H1 (cell line): Measurements from ENCODE around the gene GLRX5. TPM values are rescaled to one million over a fixed set of nuclear protein-coding genes. Genes with fewer than 3 reads are reported as not detected.

Experiments used
- CTCF ChIA-PET: fragments of 300-600 bp; sonication (Branson Sonifier 250); formaldehyde crosslinking; loops from one replicate; lab custom pipeline; 2021; ENCODE audit not compliant: partially characterized antibody; lab: Charles Lee
- POLR2A ChIA-PET: fragments of 300-600 bp; sonication (Branson Sonifier 250); formaldehyde crosslinking; loops from one replicate; lab custom pipeline; 2021; ENCODE audit warnings: inconsistent platforms; ENCODE audit not compliant: partially characterized antibody; lab: Charles Lee
- DNase-seq, 2 experiments: peaks; one replicate each; pipeline versions ENCODE4 v3.0.0 to v3.0.0-alpha.2; 2010 to 2022; ENCODE audit warnings: low spot score in 2 of 2, low read depth in 1 of 2, mixed read lengths in 1 of 2
- FAIRE-seq: peaks from 2 replicates; lab custom pipeline; 2011; peaks lifted over from hg19 to GRCh38; lab: Jason Lieb, UNC
- H2AFZ ChIP-seq: 2 replicates; pipeline ENCODE4 v1.8.1; 2012; ENCODE audit warnings: low read length, inconsistent platforms
- H2AK5ac ChIP-seq: 2 replicates; pipeline ENCODE4 v1.6.1; 2013; ENCODE audit warnings: low read depth, low read length
- H2BK120ac ChIP-seq: replicated peaks from 2 replicates; pipeline ENCODE3; 2013; ENCODE audit warnings: low read depth, low read length, inconsistent platforms
- H2BK12ac ChIP-seq: 2 replicates; pipeline ENCODE4 v1.6.1; 2013; ENCODE audit warnings: low read depth, low read length
- H2BK15ac ChIP-seq: 2 replicates; pipeline ENCODE4 v1.6.1; 2013; ENCODE audit warnings: low read length
- H2BK20ac ChIP-seq: 2 replicates; pipeline ENCODE4 v1.6.1; 2013; ENCODE audit warnings: low read length
- H2BK5ac ChIP-seq: 2 replicates; pipeline ENCODE4 v1.6.1; 2013; ENCODE audit warnings: low read depth, low read length
- H3K14ac ChIP-seq: 2 replicates; pipeline ENCODE4 v1.6.1; 2013; ENCODE audit warnings: inconsistent platforms; ENCODE audit not compliant: insufficient read length
- H3K18ac ChIP-seq: 2 replicates; pipeline ENCODE4 v1.6.1; 2013; ENCODE audit warnings: low read length; ENCODE audit errors: extremely low read depth
- H3K23ac ChIP-seq: 2 replicates; pipeline ENCODE4 v1.6.1; 2013; ENCODE audit warnings: inconsistent platforms; ENCODE audit not compliant: insufficient read length
- H3K23me2 ChIP-seq: 2 replicates; pipeline ENCODE4 v1.6.1; 2013; ENCODE audit warnings: low read depth, low read length
- H3K27ac ChIP-seq: 2 replicates; pipeline ENCODE4 v1.6.1; 2011; ENCODE audit warnings: low read depth, low read length, inconsistent platforms
- H3K27me3 ChIP-seq, 4 experiments: replicated peaks in 1 of 4; 1 replicate in 1 of 4; 2 replicates in 3 of 4; pipeline versions ENCODE4 v1.6.1 to v1.8.1; 2011 to 2013; ENCODE audit warnings: low read length in 3 of 4, mild to moderate bottlenecking in 3 of 4, inconsistent platforms in 2 of 4, mixed read lengths in 2 of 4, moderate library complexity in 1 of 4; ENCODE audit not compliant: control insufficient read depth in 3 of 4, insufficient read depth in 3 of 4; ENCODE audit errors: extremely low read depth in 1 of 4
- H3K36me3 ChIP-seq, 4 experiments: 2 replicates each; pipeline versions ENCODE4 v1.6.1 to v1.8.1; 2011 to 2013; ENCODE audit warnings: mild to moderate bottlenecking in 4 of 4, low read length in 3 of 4, moderate library complexity in 2 of 4, control low read depth in 1 of 4, inconsistent platforms in 1 of 4; ENCODE audit not compliant: insufficient read depth in 4 of 4, control insufficient read depth in 2 of 4
- H3K4ac ChIP-seq: replicated peaks from 2 replicates; pipeline ENCODE3; 2013; ENCODE audit warnings: low read length, low read depth, mixed read lengths, inconsistent platforms; ENCODE audit not compliant: insufficient read length
- H3K4me1 ChIP-seq, 4 experiments: replicated peaks in 1 of 4; 1 replicate in 1 of 4; 2 replicates in 3 of 4; pipeline versions ENCODE4 v1.6.1 to v1.8.1; 2011 to 2013; ENCODE audit warnings: low read length in 3 of 4, inconsistent platforms in 2 of 4, mixed read lengths in 1 of 4; ENCODE audit not compliant: insufficient read depth in 4 of 4, control insufficient read depth in 3 of 4
- H3K4me2 ChIP-seq, 2 experiments: 2 replicates each; pipeline versions ENCODE4 v1.6.1 to v1.8.1; 2011 to 2013; ENCODE audit warnings: low read depth in 2 of 2, low read length in 2 of 2, control low read depth in 1 of 2, inconsistent platforms in 1 of 2, mild to moderate bottlenecking in 1 of 2; ENCODE audit not compliant: insufficient read depth in 1 of 2
- H3K4me3 ChIP-seq, 4 experiments: fragments of 200-600, 300-600 bp in 1 of 4; sonication (generic), shearing (Covaris generic), sonication (Bioruptor Twin) in 1 of 4; 2 replicates each; pipeline versions ENCODE4 v1.5.1 to v1.8.1; 2011 to 2016; ENCODE audit warnings: low read length in 4 of 4, low read depth in 3 of 4, control low read depth in 2 of 4, inconsistent platforms in 2 of 4, mild to moderate bottlenecking in 2 of 4, mixed read lengths in 1 of 4, moderate library complexity in 1 of 4; ENCODE audit not compliant: insufficient read depth in 2 of 4; ENCODE audit errors: extremely low read depth in 1 of 4
- H3K56ac ChIP-seq: replicated peaks from 2 replicates; pipeline ENCODE3; 2013; ENCODE audit warnings: low read depth, mild to moderate bottlenecking, mixed read lengths, low read length, inconsistent platforms; ENCODE audit not compliant: insufficient read length
- H3K79me1 ChIP-seq: 2 replicates; pipeline ENCODE4 v1.6.1; 2013; ENCODE audit warnings: low read depth, low read length, control low read depth
- H3K79me2 ChIP-seq, 2 experiments: 2 replicates each; pipeline versions ENCODE4 v1.6.1 to v1.8.1; 2012 to 2013; ENCODE audit warnings: low read length in 2 of 2, mild to moderate bottlenecking in 2 of 2, inconsistent platforms in 1 of 2; ENCODE audit not compliant: insufficient read depth in 2 of 2, control insufficient read depth in 1 of 2
- H3K9ac ChIP-seq, 4 experiments: replicated peaks in 1 of 4; 1 replicate in 1 of 4; 2 replicates in 3 of 4; pipeline versions ENCODE4 v1.6.1 to v1.8.1; 2011 to 2013; ENCODE audit warnings: low read depth in 3 of 4, low read length in 3 of 4, control low read depth in 2 of 4, mild to moderate bottlenecking in 2 of 4, moderate library complexity in 2 of 4, inconsistent platforms in 1 of 4; ENCODE audit errors: extremely low read depth in 1 of 4
- H3K9me3 ChIP-seq, 2 experiments: 2 replicates each; pipeline versions ENCODE4 v1.6.1 to v1.8.1; 2012 to 2013; ENCODE audit warnings: mild to moderate bottlenecking in 2 of 2, moderate library complexity in 2 of 2, control low read depth in 1 of 2, inconsistent platforms in 1 of 2, low read depth in 1 of 2, low read length in 1 of 2, mixed read lengths in 1 of 2; ENCODE audit not compliant: insufficient read depth in 2 of 2
- H4K20me1 ChIP-seq, 2 experiments: replicated peaks in 1 of 2; 2 replicates each; pipeline versions ENCODE3 to v1.8.1; 2011 to 2013; ENCODE audit warnings: inconsistent platforms in 2 of 2, low read length in 2 of 2, mild to moderate bottlenecking in 1 of 2; ENCODE audit not compliant: insufficient read depth in 2 of 2, control insufficient read depth in 1 of 2
- H4K5ac ChIP-seq: 2 replicates; pipeline ENCODE4 v1.6.1; 2013; ENCODE audit warnings: low read length, low read depth, mixed read lengths, inconsistent platforms; ENCODE audit not compliant: insufficient read length
- H4K8ac ChIP-seq: 2 replicates; pipeline ENCODE4 v1.8.0; 2013; ENCODE audit warnings: mild to moderate bottlenecking, moderate library complexity, low read length, inconsistent platforms; ENCODE audit not compliant: insufficient read depth; ENCODE audit errors: extremely low read depth
- H4K91ac ChIP-seq: replicated peaks from 2 replicates; pipeline ENCODE3; 2013; ENCODE audit warnings: low read length, mixed read lengths, inconsistent platforms; ENCODE audit not compliant: insufficient read length
- CREB1 ChIP-seq: IDR thresholded peaks from 2 replicates; pipeline ENCODE4 v1.6.1; 2012; ENCODE audit warnings: inconsistent platforms
- KDM5A ChIP-seq: fragments of 200-600 bp; IDR thresholded peaks from 2 replicates; pipeline ENCODE4 v1.7.1; 2012; ENCODE audit warnings: mild to moderate bottlenecking, low read length, inconsistent platforms, mixed read lengths
- NANOG ChIP-seq: IDR thresholded peaks from 2 replicates; pipeline ENCODE4 v1.6.1; 2011; ENCODE audit warnings: low read length, low read depth, mild to moderate bottlenecking, inconsistent platforms; ENCODE audit not compliant: insufficient read depth, poor library complexity, severe bottlenecking
- PHF8 ChIP-seq: fragments of 200-600 bp; sonication (generic); conservative IDR thresholded peaks from 2 replicates; pipeline ENCODE4 v1.7.1; 2012; ENCODE audit warnings: low read depth, mild to moderate bottlenecking, inconsistent platforms, low read length, moderate library complexity
- POLR2A ChIP-seq, 2 experiments: IDR thresholded peaks; 1 replicate in 1 of 2; 2 replicates in 1 of 2; pipeline ENCODE4 v1.6.1; 2011; ENCODE audit warnings: low read depth in 2 of 2, low read length in 2 of 2, mild to moderate bottlenecking in 2 of 2; ENCODE audit errors: control extremely low read depth in 1 of 2
- POLR2AphosphoS5 ChIP-seq: IDR thresholded peaks from 2 replicates; pipeline ENCODE4 v1.6.1; 2011; ENCODE audit warnings: low read depth, low read length
- SP1 ChIP-seq: IDR thresholded peaks from 2 replicates; pipeline ENCODE4 v1.6.1; 2011; ENCODE audit warnings: low read depth, low read length
- SP4 ChIP-seq: IDR thresholded peaks from 2 replicates; pipeline ENCODE4 v1.6.1; 2012; ENCODE audit warnings: low read length, inconsistent platforms
- WGBS, 2 experiments: shearing (Covaris generic) in 1 of 2; methylation state at CpG; one replicate each; pipeline versions ENCODE4 v1.1.6 to v1.1.7; 2013 to 2015; ENCODE audit warnings: low lambda C conversion rate in 2 of 2, mixed read lengths in 2 of 2, inconsistent platforms in 1 of 2, low coverage in 1 of 2, missing lambda C conversion rate in 1 of 2; ENCODE audit not compliant: insufficient replicate concordance in 2 of 2, insufficient coverage in 1 of 2, insufficient read length in 1 of 2; ENCODE audit errors: extremely low coverage in 1 of 2, missing lambda C conversion rate in 1 of 2; 5-methylcytosine and 5-hydroxymethylcytosine counted together
- polyA plus RNA-seq, 7 experiments: library from polyadenylated mRNA; depleted of rRNA in 3 of 7; stranded (reverse) in 5 of 7; unstranded in 2 of 7; fragments of >200 nt in 5 of 7; fragments of 200-250 nt in 2 of 7; gene quantifications; 1 replicate in 5 of 7; 2 replicates in 1 of 7; 4 replicates in 1 of 7; pipeline versions ENCODE4 v1.2.1 to v1.2.3, GENCODE V29; 2011 to 2013; ENCODE audit warnings: missing spikeins in 2 of 7, mixed read lengths in 2 of 7
- total RNA-seq: library from RNA; stranded (reverse); fragmentation: NEBNext Ultra II Directional; extraction: Animal tissue kit (Norgen Biotek cat#: 25700); gene quantifications from 2 replicates; pipeline ENCODE4 v1.2.1, GENCODE V29; 2021
- TF ChIP-seq, protein P1 (sequence below): IDR thresholded peaks from 2 replicates; pipeline ENCODE4 v1.6.1; 2011; ENCODE audit warnings: low read length, improper control_type of control experiment

Gene GLRX5
- total and polyA plus RNA-seq, 2 of the 8 experiments (the other 6 are each of a cell fraction or from before 2014, with no cell fraction given): 70.1 to 88.8 TPM

DNA sequence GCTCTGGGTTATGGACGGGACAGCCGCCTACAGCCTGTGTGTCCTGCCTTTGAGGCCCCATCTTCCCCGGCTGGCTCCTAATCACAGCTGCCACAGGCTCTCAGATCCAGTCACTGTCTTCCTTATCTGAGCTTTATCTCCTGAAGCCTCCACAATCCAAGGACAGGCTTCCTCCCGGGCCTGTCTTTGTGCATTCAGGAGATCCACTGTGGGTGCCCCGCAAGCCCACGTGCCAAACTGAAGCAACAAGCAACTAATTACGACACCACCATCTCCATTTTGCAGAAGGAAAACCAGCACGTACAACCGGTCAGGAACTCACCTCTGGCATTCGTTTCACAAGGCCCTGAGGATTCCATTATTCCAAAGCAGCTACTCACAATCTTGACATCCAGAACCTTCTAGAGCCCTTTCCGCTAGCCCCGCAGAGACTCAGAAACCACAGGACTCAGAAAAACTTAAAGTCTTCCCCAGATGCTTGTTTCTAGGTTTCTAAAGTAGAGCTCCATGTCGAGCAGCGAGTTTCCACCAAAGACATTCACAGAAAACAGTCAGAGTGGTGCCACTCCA is 32.4 kb upstream of the GLRX5 start:
- Histone ChIP-seq H2BK15ac (no peak overlapping the region), H4K8ac (no peak overlapping the region; the same call in 1 of the 2 replicates), H2BK20ac (no peak overlapping the region), H2BK12ac (no peak overlapping the region), H3K27me3 (no peaks in the 10 kb centered on the region; a peak in 1 of 7 replicates), H3K27ac (no peak overlapping the region), H2AK5ac (no peak overlapping the region), H3K4ac (no peak overlapping the region), H4K20me1 (no peaks in the 10 kb centered on the region), H3K23ac (no peak overlapping the region), H4K91ac (no peak overlapping the region), H3K4me2 (no peak overlapping the region), H3K79me2 (no peaks in the 10 kb centered on the region), H3K56ac (no peak overlapping the region), H3K4me3 (no peak overlapping the region), H3K4me1 (0 out of 7 replicates have a peak, but pooled peaks cover 0 to 3% (median 0%) of the 10 kb centered on the region in 4 experiments), H2BK5ac (no peak overlapping the region), H2BK120ac (no peak overlapping the region), H2AFZ (no peak overlapping the region), H3K18ac (no peak overlapping the region), H3K9me3 (no peaks in the 10 kb centered on the region), H3K14ac (no peak overlapping the region), H3K79me1 (no peaks in the 10 kb centered on the region)
- ChIA-PET POLR2A (interaction anchor here (0.7 kb wide), 1 partner anchor 23 kb away, joined by 3 read pairs; no protein-coding TSS in a partner anchor), CTCF (interaction anchor here (1.2 to 2.3 kb wide), 2 partner anchors 25 to 61 kb away, joined by 3 to 10 read pairs; no protein-coding TSS in a partner anchor)
- FAIRE-seq (no peak), DNase-seq (no peak)
- TF ChIP-seq PHF8 (no peak), SP1 (no peak), KDM5A (no peak), POLR2AphosphoS5 (no peak), POLR2A (IDR thresholded peaks at IDR 0.05; ENCODE audit: control extremely low read depth in 1 of 2, low read depth in 2 of 2, low read length in 2 of 2) (no peak), CREB1 (no peak), NANOG (no peak), SP4 (no peak)
- TF ChIP-seq, protein P1, sequence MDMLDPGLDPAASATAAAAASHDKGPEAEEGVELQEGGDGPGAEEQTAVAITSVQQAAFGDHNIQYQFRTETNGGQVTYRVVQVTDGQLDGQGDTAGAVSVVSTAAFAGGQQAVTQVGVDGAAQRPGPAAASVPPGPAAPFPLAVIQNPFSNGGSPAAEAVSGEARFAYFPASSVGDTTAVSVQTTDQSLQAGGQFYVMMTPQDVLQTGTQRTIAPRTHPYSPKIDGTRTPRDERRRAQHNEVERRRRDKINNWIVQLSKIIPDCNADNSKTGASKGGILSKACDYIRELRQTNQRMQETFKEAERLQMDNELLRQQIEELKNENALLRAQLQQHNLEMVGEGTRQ: no peak
- TF ChIP-seq, all 59 proteins: peak for 0
- no peaks in the 10 kb centered on the region for H3K23me2 ChIP-seq
- 90% methylated on average over 14 of the region's 14 CpGs; no CpG with 5 or more reads in 1 of the 2 experiments for WGBS, 2 experiments
- H4K5ac ChIP-seq: no peak overlapping the region
- H3K9ac ChIP-seq: no peak overlapping the region
- no peaks in the 10 kb centered on the region for H3K36me3 ChIP-seq
